ENCODE results near the gene MAP7D2.

The MAP7D2 gene

GRCh38 chrX:20038966-20039365, 77.7 kb downstream of the MAP7D2 start:
- no peak for DNase-seq (ENCODE audit: low spot score)

GRCh38 chrX:20037186-20037585, 79.5 kb downstream of the MAP7D2 start:
- no peak for DNase-seq (ENCODE audit: low spot score)

- DNase-seq (ENCODE audit: low spot score): no peak
Observed at GRCh38 chrX:20032201-20032600, 84.5 kb downstream of the MAP7D2 start.

- no peak for DNase-seq (ENCODE audit: low spot score)
Observed at GRCh38 chrX:20029728-20030127, 87.0 kb downstream of the MAP7D2 start.

- DNase-seq (ENCODE audit: low spot score): no peak
Observed at GRCh38 chrX:20028588-20028987, 88.1 kb downstream of the MAP7D2 start.

GRCh38 chrX:20026278-20026677, 90.4 kb downstream of the MAP7D2 start:
- no peak for DNase-seq (ENCODE audit: low spot score)

GRCh38 chrX:20019672-20020365, 96.9 kb downstream of the MAP7D2 start:
- DNase-seq (ENCODE audit: low spot score): no peak

GRCh38 chrX:20016616-20016945, 100.1 kb downstream of the MAP7D2 start:
- no peak for DNase-seq (ENCODE audit: low spot score)

- no peak for DNase-seq (ENCODE audit: low spot score)
Observed at GRCh38 chrX:20015945-20016615, 100.6 kb downstream of the MAP7D2 start.

GRCh38 chrX:20015422-20015821, 101.3 kb downstream of the MAP7D2 start:
- DNase-seq (ENCODE audit: low spot score): no peak

- no peak for DNase-seq (ENCODE audit: low spot score)
Observed at GRCh38 chrX:20011608-20012007, 105.1 kb downstream of the MAP7D2 start.

- DNase-seq (ENCODE audit: low spot score): no peak
Observed at GRCh38 chrX:20007962-20008622, 108.6 kb downstream of the MAP7D2 start.

- no peak for DNase-seq (ENCODE audit: low spot score)
Observed at GRCh38 chrX:20005883-20006282, 110.8 kb downstream of the MAP7D2 start.

- DNase-seq (ENCODE audit: low spot score): no peak
Observed at GRCh38 chrX:20001588-20001987, 115.1 kb downstream of the MAP7D2 start.

- DNase-seq (ENCODE audit: low spot score): no peak
Observed at GRCh38 chrX:19991350-19991718, 125.4 kb downstream of the MAP7D2 start.

- peak; percentile 87 for DNase-seq (ENCODE audit: low spot score)
Observed at GRCh38 chrX:19990556-19991349, 126.0 kb downstream of the MAP7D2 start, which contains the start of gene BCLAF3. Gene BCLAF3, minus strand, starts transcription at chrX:19991061. Its CDS starts 20,797 bp downstream, at chrX:19970264.

- peak; percentile 13 for DNase-seq (ENCODE audit: low spot score)
Observed at GRCh38 chrX:19990151-19990555, 126.6 kb downstream of the MAP7D2 start.

- DNase-seq (ENCODE audit: low spot score): no peak
Observed at GRCh38 chrX:19987856-19988255, 128.9 kb downstream of the MAP7D2 start.

- no peak for DNase-seq (ENCODE audit: low spot score)
Observed at GRCh38 chrX:19986531-19986930, 130.2 kb downstream of the MAP7D2 start.

- no peak for DNase-seq (ENCODE audit: low spot score)
Observed at GRCh38 chrX:19981947-19982346, 134.8 kb downstream of the MAP7D2 start.

- DNase-seq (ENCODE audit: low spot score): no peak
Observed at GRCh38 chrX:19975845-19976244, 140.9 kb downstream of the MAP7D2 start.

- no peak for DNase-seq (ENCODE audit: low spot score)
Observed at GRCh38 chrX:19972984-19973383, 143.7 kb downstream of the MAP7D2 start.

GRCh38 chrX:19968276-19968675, 148.4 kb downstream of the MAP7D2 start:
- DNase-seq (ENCODE audit: low spot score): no peak
